Measurements from ENCODE around the gene ITM2B. TPM values are rescaled to one million over a fixed set of nuclear protein-coding genes. Genes with fewer than 3 reads are reported as not detected.
"Not testable (repeated sequence)": the region's sequence is repeated elsewhere in the genome, so short reads cannot be mapped to it uniquely, and the experiment has no call there.

Gene ITM2B
- total and polyA plus RNA-seq, 3 experiments from 2014 or later: 122 to 1,289 (median 127) TPM

- no peak overlapping the region for H3K4me3 Mint-ChIP-seq
- no peaks in the 10 kb centered on the region for H3K27me3 ChIP-seq (ENCODE audit: insufficient read depth, low read length, poor library complexity, severe bottlenecking)
- CTCF ChIA-PET: interaction anchor here (0.7 kb wide), 1 partner anchor 954 kb away, joined by 3 read pairs; no protein-coding TSS in a partner anchor
- no peak overlapping the region for H3K4me3 ChIP-seq (ENCODE audit: low read length)
- H3K27ac Mint-ChIP-seq: peak overlapping the region in 2 of 8 donors; percentile 12 to 77
- H3K27me3 Mint-ChIP-seq: no peaks in the 10 kb centered on the region
- no peaks in the 10 kb centered on the region for H3K9me3 Mint-ChIP-seq
- POLR2A ChIA-PET: interaction anchor here (0.6 kb wide), 1 partner anchor 20 kb away, joined by 3 read pairs; no protein-coding TSS in a partner anchor
- no peak for DNase-seq
- H3K36me3 Mint-ChIP-seq: peaks cover 0 to 3% (median 0%) of the 10 kb centered on the region in 3 donors
- H3K4me1 ChIP-seq (ENCODE audit: insufficient read depth, low read length): peaks cover 27% of the 10 kb centered on the region
- no peak overlapping the region for H3K27ac ChIP-seq (ENCODE audit: low read depth, low read length)
- no peaks in the 10 kb centered on the region for H3K36me3 ChIP-seq (ENCODE audit: insufficient read depth, low read length)
- peaks cover 23 to 43% (median 30%) of the 10 kb centered on the region in 3 donors for H3K4me1 Mint-ChIP-seq
- H3K9me3 ChIP-seq (ENCODE audit: low read length): no peaks in the 10 kb centered on the region
Observed at GRCh38 chr13:48192411-48192935, 40.5 kb upstream of the ITM2B start.

- no peak overlapping the region for H3K27ac ChIP-seq (ENCODE audit: low read depth, low read length)
- H3K9me3 ChIP-seq (ENCODE audit: low read length): no peaks in the 10 kb centered on the region
- H3K4me1 ChIP-seq (ENCODE audit: insufficient read depth, low read length): peaks cover 12% of the 10 kb centered on the region
- ChIA-PET POLR2A (no interaction called here), CTCF (interaction anchor here (1.0 kb wide), 1 partner anchor 12 kb away, joined by 3 read pairs; no protein-coding TSS in a partner anchor)
- H3K9me3 Mint-ChIP-seq: no peaks in the 10 kb centered on the region
- no peak for DNase-seq
- no peaks in the 10 kb centered on the region for H3K36me3 ChIP-seq (ENCODE audit: insufficient read depth, low read length)
- peak overlapping the region in 3 of 8 donors; percentile 33 to 68 (median 43) for H3K27ac Mint-ChIP-seq
- no peaks in the 10 kb centered on the region for H3K27me3 Mint-ChIP-seq
- peaks cover 0 to 3% (median 0%) of the 10 kb centered on the region in 3 donors for H3K36me3 Mint-ChIP-seq
- peak overlapping the region in 1 of 7 donors; percentile 15 for H3K4me3 Mint-ChIP-seq
- no peak overlapping the region for H3K4me3 ChIP-seq (ENCODE audit: low read length)
- H3K4me1 Mint-ChIP-seq: peaks cover 9 to 29% (median 15%) of the 10 kb centered on the region in 3 donors
- no peaks in the 10 kb centered on the region for H3K27me3 ChIP-seq (ENCODE audit: insufficient read depth, low read length, poor library complexity, severe bottlenecking)
Observed at GRCh38 chr13:48194379-48194754, 38.6 kb upstream of the ITM2B start.

- Mint-ChIP-seq H3K4me1 (peaks cover 5 to 16% (median 11%) of the 10 kb centered on the region in 3 donors), H3K9me3 (peaks cover 0 to 5% (median 0%) of the 10 kb centered on the region in 5 donors), H3K4me3 (no peak overlapping the region), H3K27ac (peak overlapping the region in 3 of 8 donors; percentile 6 to 44 (median 11)), H3K27me3 (no peaks in the 10 kb centered on the region), H3K36me3 (peaks cover 0 to 6% (median 3%) of the 10 kb centered on the region in 3 donors)
- peaks cover 10% of the 10 kb centered on the region for H3K4me1 ChIP-seq (ENCODE audit: insufficient read depth, low read length)
- H3K4me3 ChIP-seq (ENCODE audit: low read length): no peak overlapping the region
- ChIA-PET CTCF (interaction anchor here (1.8 kb wide), 1 partner anchor 29 kb away, joined by 4 read pairs; no protein-coding TSS in a partner anchor), POLR2A (no interaction called here)
- no peaks in the 10 kb centered on the region for H3K27me3 ChIP-seq (ENCODE audit: insufficient read depth, low read length, poor library complexity, severe bottlenecking)
- H3K27ac ChIP-seq (ENCODE audit: low read depth, low read length): no peak overlapping the region
- no peak for DNase-seq
- no peaks in the 10 kb centered on the region for H3K9me3 ChIP-seq (ENCODE audit: low read length)
- no peaks in the 10 kb centered on the region for H3K36me3 ChIP-seq (ENCODE audit: insufficient read depth, low read length)
Observed at GRCh38 chr13:48199404-48199946, 33.5 kb upstream of the ITM2B start.

GRCh38 chr13:48201044-48201443 is 32.0 kb upstream of the ITM2B start:
- no peak overlapping the region for H3K4me3 Mint-ChIP-seq
- peaks cover 0 to 8% (median under 1%) of the 10 kb centered on the region in 5 donors for H3K9me3 Mint-ChIP-seq
- no peaks in the 10 kb centered on the region for H3K36me3 ChIP-seq (ENCODE audit: insufficient read depth, low read length)
- peaks cover 5 to 15% (median 10%) of the 10 kb centered on the region in 3 donors for H3K4me1 Mint-ChIP-seq
- DNase-seq: no peak
- H3K27ac Mint-ChIP-seq: peak overlapping the region in 1 of 8 donors; percentile 29
- no peaks in the 10 kb centered on the region for H3K9me3 ChIP-seq (ENCODE audit: low read length)
- H3K27ac ChIP-seq (ENCODE audit: low read depth, low read length): no peak overlapping the region
- no peaks in the 10 kb centered on the region for H3K27me3 Mint-ChIP-seq
- CTCF ChIA-PET: interaction anchor here (1.2 kb wide), 1 partner anchor 33 kb away, joined by 3 read pairs; no protein-coding TSS in a partner anchor
- H3K4me1 ChIP-seq (ENCODE audit: insufficient read depth, low read length): peaks cover 8% of the 10 kb centered on the region
- no peaks in the 10 kb centered on the region for H3K27me3 ChIP-seq (ENCODE audit: insufficient read depth, low read length, poor library complexity, severe bottlenecking)
- POLR2A ChIA-PET: no interaction called here
- no peak overlapping the region for H3K4me3 ChIP-seq (ENCODE audit: low read length)
- peaks cover 0 to 15% (median 3%) of the 10 kb centered on the region in 3 donors for H3K36me3 Mint-ChIP-seq

GRCh38 chr13:48207207-48207606 is 25.8 kb upstream of the ITM2B start:
- H3K27me3 Mint-ChIP-seq, POLR2A ChIA-PET: not testable (repeated sequence)

GRCh38 chr13:48210178-48210577 is 22.8 kb upstream of the ITM2B start:
- no peak for DNase-seq
- H3K9me3 Mint-ChIP-seq: peaks cover 0 to 16% (median 6%) of the 10 kb centered on the region in 5 donors
- peak overlapping the region in 1 of 7 donors; percentile 15 for H3K4me3 Mint-ChIP-seq
- Histone ChIP-seq H3K4me3 (ENCODE audit: low read length) (no peak overlapping the region), H3K36me3 (ENCODE audit: insufficient read depth, low read length) (no peaks in the 10 kb centered on the region), H3K27ac (ENCODE audit: low read depth, low read length) (no peak overlapping the region), H3K27me3 (ENCODE audit: insufficient read depth, low read length, poor library complexity, severe bottlenecking) (no peaks in the 10 kb centered on the region), H3K4me1 (ENCODE audit: insufficient read depth, low read length) (peaks cover 5% of the 10 kb centered on the region), H3K9me3 (ENCODE audit: low read length) (no peaks in the 10 kb centered on the region)
- ChIA-PET POLR2A (no interaction called here), CTCF (no interaction called here)
- no peak overlapping the region for H3K27ac Mint-ChIP-seq
- peaks cover 8 to 29% (median 19%) of the 10 kb centered on the region in 3 donors for H3K4me1 Mint-ChIP-seq
- peaks cover 0 to 14% (median 0%) of the 10 kb centered on the region in 3 donors for H3K36me3 Mint-ChIP-seq
- H3K27me3 Mint-ChIP-seq: no peaks in the 10 kb centered on the region

More at GRCh38 chr13:48207207-48207606, 25.8 kb upstream of the ITM2B start:
- H3K4me3 ChIP-seq (ENCODE audit: low read length); H3K27ac ChIP-seq (ENCODE audit: low read depth, low read length); H3K4me1 ChIP-seq (ENCODE audit: insufficient read depth, low read length); H3K27ac Mint-ChIP-seq; CTCF ChIA-PET; H3K27me3 ChIP-seq (ENCODE audit: insufficient read depth, low read length, poor library complexity, severe bottlenecking); H3K4me3 Mint-ChIP-seq; DNase-seq; H3K36me3 ChIP-seq (ENCODE audit: insufficient read depth, low read length); H3K9me3 ChIP-seq (ENCODE audit: low read length): not testable (repeated sequence)
- Mint-ChIP-seq H3K36me3 (peaks cover 0 to 20% (median 0%) of the 10 kb centered on the region in 3 donors), H3K4me1 (peaks cover 0 to 20% (median 8%) of the 10 kb centered on the region in 3 donors), H3K9me3 (peaks cover 4 to 16% (median 8%) of the 10 kb centered on the region in 5 donors)

- Histone ChIP-seq H3K36me3 (ENCODE audit: insufficient read depth, low read length) (no peaks in the 10 kb centered on the region), H3K27me3 (ENCODE audit: insufficient read depth, low read length, poor library complexity, severe bottlenecking) (no peaks in the 10 kb centered on the region), H3K4me3 (ENCODE audit: low read length) (no peak overlapping the region), H3K27ac (ENCODE audit: low read depth, low read length) (no peak overlapping the region), H3K9me3 (ENCODE audit: low read length) (no peaks in the 10 kb centered on the region), H3K4me1 (ENCODE audit: insufficient read depth, low read length) (peaks cover 16% of the 10 kb centered on the region)
- CTCF ChIA-PET: no interaction called here
- Mint-ChIP-seq H3K9me3 (no peaks in the 10 kb centered on the region), H3K36me3 (peaks cover 0 to 12% (median 3%) of the 10 kb centered on the region in 3 donors), H3K27ac (peak overlapping the region in 4 of 8 donors; percentile 10 to 68 (median 38)), H3K27me3 (no peaks in the 10 kb centered on the region), H3K4me1 (peaks cover 21 to 54% (median 45%) of the 10 kb centered on the region in 3 donors), H3K4me3 (peak overlapping the region in 1 of 7 donors; percentile 16)
- peak in 1 of 5 donors; percentile 5 for DNase-seq
- POLR2A ChIA-PET: no interaction called here
Observed at GRCh38 chr13:48214519-48215121, 18.4 kb upstream of the ITM2B start.
